Breast epithelium (tissue), 3 donors: Measurements from ENCODE around the gene IMMT.

ENCODE experiments used
- POLR2A ChIP-seq: fragments of 450-650 bp; IDR thresholded peaks from one replicate; pipeline ENCODE4 v1.6.1; 2016; ENCODE audit warnings: antibody characterized with exemption, mild to moderate bottlenecking, moderate library complexity
- TF ChIP-seq, protein P1 (sequence below), 3 donors: fragments of 450-650 bp; IDR thresholded peaks; one replicate each; pipeline ENCODE4 v1.5.1; 2016 to 2017; ENCODE audit warnings: antibody characterized with exemption in 3 of 3, mild to moderate bottlenecking in 3 of 3, moderate library complexity in 3 of 3

GRCh38 chr2:86199834-86200177, 4.5 kb upstream of the IMMT start:
- TF ChIP-seq, protein P1, sequence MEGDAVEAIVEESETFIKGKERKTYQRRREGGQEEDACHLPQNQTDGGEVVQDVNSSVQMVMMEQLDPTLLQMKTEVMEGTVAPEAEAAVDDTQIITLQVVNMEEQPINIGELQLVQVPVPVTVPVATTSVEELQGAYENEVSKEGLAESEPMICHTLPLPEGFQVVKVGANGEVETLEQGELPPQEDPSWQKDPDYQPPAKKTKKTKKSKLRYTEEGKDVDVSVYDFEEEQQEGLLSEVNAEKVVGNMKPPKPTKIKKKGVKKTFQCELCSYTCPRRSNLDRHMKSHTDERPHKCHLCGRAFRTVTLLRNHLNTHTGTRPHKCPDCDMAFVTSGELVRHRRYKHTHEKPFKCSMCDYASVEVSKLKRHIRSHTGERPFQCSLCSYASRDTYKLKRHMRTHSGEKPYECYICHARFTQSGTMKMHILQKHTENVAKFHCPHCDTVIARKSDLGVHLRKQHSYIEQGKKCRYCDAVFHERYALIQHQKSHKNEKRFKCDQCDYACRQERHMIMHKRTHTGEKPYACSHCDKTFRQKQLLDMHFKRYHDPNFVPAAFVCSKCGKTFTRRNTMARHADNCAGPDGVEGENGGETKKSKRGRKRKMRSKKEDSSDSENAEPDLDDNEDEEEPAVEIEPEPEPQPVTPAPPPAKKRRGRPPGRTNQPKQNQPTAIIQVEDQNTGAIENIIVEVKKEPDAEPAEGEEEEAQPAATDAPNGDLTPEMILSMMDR (IDR thresholded peaks at IDR 0.05) = no peak
- TF ChIP-seq POLR2A = no peak
